NCI-H1092 treated with DMSO at 0.1 percent for 48 hours (cell line): ENCODE results near the gene ARSA.

ENCODE experiments used
- DNase-seq: peaks from one replicate; lab custom pipeline; 2025; lab: John Stamatoyannopoulos, UW

The ARSA gene

DNA sequence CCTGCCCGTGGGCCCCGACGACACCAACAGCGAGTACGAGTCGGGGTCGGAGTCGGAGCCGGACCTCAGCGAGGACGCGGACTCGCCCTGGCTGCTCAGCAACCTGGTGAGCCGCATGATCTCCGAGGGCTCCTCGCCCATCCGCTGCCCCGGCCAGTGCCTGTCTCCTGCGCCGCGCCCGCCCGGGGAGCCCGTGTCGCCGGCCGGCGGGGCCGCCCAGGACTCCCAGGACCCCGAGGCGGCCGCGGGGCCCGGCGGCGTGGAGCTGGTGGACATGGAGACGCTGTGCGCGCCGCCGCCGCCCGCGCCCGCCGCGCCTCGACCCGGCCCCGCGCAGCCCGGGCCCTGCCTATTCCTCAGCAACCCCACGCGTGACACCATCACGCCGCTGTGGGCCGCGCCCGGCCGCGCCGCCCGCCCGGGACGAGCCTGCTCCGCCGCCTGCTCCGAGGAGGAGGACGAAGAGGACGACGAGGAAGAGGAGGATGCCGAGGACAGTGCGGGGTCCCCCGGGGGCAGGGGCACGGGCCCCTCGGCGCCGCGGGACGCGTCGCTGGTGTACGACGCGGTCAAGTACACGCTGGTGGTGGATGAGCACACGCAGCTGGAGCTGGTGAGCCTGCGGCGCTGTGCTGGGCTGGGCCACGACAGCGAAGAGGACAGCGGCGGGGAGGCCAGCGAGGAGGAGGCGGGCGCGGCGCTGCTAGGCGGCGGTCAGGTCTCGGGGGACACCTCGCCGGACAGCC lies 23.5 kb downstream of the ARSA start:
- DNase-seq, result no peak

DNA sequence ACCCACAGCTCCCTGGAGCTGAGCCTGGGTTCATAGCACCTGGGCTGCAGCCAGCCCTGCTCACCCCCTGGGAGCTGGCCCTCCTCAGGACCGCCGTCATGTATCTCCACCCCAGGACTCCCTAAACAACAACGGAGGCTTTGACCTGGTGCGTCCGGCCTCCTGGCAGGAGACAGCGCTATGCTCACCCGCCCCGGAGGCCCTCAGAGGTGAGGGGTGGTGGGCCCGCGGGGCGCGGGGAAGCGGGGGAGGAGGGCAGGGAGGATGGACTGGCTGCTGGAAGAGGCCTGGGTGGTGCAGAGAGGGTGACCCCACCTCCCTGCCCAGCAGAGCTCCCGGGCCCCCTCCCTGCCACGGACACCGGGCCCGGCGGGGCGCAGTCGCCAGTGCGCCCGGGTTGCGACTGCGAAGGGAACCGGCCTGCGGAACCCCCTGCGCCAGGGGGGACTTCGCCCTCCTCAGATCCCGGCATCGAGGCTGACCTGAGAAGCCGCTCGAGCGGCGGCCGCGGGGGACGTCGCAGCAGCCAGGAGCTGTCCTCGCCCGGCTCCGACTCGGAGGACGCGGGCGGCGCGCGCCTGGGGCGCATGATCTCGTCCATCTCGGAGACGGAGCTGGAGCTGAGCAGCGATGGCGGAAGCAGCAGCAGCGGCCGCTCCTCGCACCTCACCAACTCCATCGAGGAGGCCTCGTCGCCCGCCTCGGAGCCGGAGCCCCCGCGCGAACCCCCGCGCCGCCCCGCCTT lies 24.3 kb downstream of the ARSA start:
- DNase-seq, result no peak

DNA sequence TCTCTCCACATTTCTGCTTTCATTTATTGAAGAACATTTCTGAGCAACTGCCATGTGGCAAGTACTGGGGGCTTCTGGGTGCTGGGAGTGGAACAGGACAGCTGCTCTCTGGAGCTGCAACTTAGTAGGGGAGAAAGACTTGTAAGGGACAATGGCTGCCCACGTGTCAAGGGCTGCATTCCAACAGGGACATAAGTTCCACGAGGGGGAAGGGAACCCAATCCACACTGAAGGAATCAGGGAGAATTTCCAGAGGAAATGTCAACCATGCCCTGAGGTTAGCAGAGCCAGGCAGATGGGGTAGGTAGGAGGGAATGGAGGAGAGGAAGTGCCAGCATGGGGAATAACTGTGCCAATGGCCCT lies 25.6 kb downstream of the ARSA start:
- DNase-seq, result no peak

DNA sequence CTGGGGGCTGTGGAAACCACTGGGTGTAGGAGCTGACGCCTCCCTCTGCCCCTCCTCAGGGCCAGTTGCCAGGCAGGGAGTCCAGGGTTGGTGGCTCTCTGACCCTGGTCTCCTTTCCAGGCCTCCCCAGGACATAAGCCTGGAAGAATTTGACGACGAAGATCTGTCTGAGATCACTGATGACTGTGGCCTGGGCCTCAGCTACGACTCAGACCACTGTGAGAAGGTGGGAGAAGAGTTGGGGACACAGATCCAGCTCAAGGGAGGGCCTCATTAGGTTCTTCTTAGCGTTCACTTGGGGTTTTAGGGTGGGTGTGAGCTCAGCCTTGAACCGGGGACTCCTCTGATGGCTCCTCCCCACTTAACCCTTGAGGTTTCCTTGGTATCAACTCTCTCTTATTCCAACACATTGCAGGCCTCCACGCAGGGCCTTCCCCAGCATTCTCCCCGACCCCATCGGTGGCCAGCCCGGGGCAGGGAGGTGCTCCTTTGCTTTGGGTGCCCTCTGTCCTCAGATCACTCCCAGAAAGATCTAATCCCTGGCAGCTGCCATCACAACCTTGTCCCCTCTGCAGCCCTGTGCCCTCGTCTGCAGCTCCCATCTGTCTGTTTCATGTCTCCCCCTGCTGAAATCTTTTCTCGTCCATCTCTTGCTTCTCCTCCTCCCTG lies 26.1 kb downstream of the ARSA start:
- DNase-seq, result no peak

GRCh38 chr22:50600967-50601668 lies 26.8 kb downstream of the ARSA start:
- DNase-seq, result no peak

DNA sequence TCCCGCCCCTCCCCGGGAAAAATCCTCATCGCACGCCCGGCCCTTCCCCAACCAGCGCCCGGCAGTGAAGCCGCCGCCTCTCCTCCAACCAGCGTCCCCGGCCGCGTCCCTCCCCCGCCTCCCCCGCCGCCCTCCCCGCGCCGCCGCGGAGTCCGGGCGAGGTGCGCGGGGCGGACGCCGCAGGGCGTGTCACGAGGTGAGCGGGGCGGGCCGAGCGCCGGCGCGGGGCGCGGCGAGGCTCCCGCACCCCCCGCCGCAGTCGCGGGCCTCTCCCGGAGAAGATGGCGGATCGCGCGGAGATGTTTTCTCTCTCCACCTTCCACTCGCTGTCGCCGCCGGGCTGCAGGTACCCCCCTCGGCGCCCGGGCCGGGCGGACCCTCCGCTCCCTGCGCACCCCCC lies 27.4 kb downstream of the ARSA start, which contains the start of gene MAPK8IP2:
Gene MAPK8IP2, plus strand, starts transcription at position 256 of the 400 bp plus-strand sequence. Its CDS starts 26 bp downstream, at position 282.
- no peak for DNase-seq

DNA sequence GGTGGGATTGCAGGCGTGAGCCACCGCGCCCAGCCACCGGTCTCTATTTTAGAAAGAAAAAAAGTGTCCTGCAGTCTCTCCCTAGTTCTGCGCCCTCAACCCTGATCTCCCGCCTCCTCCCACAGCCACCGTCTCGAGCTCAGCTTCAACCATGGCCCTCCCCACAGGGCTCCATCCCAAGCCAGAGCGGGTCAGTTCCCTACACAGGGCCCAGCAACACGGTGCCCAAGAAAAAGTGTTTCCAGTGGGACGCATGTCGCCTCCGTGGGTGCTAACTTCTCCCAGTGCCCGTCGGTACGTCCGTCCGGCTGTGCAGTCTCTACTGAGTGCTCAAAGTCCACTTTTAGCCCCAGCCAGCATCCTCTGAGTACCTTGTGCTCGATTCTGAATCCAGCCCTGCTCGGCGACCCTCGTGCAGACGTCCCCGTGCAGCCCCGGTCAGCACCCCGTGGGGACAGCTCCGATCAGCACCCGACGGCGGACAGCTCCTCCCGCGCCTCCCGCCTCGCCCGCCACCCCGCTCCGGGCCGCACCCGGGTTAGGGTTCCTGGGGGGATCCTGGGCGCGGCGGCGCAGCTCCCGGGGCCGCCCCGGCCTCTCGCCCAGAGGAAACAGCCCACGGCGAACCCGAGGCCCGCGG lies 28.0 kb downstream of the ARSA start:
- DNase-seq, result no peak

GRCh38 chr22:50597097-50597496 lies 30.9 kb downstream of the ARSA start:
- no peak for DNase-seq

DNA sequence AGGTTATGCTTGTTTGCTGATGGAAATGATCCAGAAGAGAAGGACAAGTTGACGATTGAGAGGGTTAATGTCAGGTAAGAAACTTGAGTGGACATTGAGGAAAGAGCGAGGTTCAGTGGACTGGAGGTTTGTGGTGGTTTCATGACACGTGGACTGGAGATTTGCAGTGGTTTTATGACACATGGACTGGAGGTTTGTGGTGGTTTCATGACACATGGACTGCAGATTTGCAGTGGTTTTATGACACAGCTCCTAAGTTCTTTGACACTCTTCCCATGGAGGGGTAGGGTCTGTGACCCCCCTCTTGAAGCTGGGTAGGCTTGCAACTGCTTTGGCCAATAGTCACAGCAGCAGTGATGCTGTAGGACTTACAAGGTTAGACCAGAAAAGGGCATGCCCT lies 32.8 kb downstream of the ARSA start:
- no peak for DNase-seq

DNA sequence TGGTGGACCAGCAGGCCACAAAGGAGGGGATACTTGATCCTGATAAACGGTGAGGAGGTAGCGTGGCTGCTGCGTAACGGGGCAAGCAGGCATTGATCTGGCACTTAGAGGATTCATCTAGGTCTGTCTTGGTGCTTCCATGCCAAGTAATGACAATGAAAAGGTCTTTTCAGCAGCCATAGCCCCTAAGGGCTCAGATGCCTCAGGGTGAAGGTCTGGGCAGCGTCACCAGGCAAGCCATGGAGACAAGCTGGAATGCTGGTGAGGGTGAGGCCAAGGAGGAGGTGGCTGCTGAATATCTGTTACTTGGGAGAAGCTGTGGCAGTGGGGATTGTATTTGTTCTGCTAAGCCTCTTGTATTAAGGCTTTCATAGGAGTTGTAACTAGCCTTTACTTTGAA lies 40.5 kb downstream of the ARSA start:
- no peak for DNase-seq

- DNase-seq, result no peak
Measured at GRCh38 chr22:50586416-50586815, 41.5 kb downstream of the ARSA start.

DNA sequence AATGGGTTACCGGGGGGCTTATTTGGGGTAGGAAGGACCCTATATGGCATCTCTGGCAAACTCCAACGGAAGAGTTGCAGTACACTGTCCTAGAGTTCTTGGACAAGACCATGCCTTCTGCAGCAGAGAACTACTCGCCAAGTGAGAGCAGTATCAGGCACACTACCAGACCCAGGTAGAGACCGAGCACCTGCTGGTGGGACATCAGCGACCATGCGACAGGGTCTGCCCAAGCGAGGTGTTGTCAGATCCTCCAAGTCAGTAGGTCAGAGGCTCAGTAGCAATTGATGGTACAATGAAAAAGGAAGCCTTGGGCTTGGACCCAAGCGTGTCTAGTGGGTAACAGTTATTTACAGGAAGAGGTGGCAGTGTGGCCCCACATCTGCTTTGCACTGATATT lies 42.2 kb downstream of the ARSA start:
- DNase-seq, result no peak

DNA sequence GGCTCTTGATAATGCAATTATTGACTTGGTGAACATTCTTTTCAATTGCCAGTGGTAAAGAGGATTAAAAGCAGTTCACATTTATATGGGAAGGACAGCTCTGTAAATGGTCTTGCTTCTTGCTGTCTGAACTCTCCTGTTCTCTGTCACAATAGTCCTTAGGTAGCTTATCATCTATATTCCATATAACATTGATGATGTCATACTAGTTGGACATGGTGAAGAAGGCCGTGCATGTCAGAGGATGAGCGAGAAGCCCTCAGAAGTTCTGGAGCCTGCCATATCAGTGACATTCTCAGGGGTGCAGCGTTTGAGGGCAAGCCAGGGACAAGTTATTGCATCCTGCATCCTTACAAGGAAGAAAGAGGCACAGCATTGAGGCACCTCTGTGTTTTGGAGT lies 42.7 kb downstream of the ARSA start:
- no peak for DNase-seq

DNA sequence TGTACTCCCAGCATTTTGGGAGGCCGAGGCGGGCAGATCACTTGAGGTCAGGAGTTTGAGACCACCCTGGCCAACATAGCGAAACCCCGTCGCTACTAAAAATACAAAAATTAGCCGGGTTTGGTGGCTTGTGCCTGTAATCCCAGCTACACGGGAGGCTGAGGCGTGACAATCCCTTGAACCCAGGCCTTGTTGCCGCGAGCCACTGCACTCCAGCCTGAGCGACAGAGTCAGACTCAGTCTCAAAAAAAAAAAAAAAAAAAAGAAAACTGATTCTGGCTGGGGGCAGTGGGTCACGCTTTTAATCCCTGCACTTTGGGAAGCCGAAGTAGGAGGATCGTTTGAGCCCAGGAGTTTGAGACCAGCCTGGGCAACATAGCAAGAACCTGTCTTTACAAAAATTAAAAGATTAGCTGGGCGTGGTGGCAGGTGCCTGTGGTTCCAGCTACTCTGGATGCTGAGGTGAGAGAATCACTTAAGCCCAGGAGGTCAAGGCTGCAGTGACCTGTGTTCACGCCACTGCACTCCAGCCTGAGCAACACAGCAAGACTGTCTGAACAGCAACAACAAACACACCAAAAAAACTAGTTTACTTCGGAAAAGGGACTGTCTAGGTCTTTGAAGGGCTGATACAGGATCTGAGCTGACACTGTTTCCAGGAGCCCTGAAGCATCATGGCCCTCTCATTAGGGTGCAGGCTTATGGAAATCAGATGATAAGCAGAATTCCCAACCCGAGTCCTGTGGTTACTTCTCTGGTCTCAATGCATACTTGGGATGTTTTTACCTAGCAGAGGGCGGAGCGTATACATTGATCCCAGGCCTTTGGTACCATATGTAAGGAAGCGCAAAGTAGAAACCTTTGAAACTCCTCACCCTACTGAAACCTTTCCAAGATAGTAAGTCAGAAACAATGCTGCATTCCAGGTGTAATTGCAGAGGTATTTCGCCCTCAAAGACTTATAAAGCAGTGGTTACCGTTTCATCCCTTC lies 43.6 kb downstream of the ARSA start:
- DNase-seq, result no peak

GRCh38 chr22:50583294-50583861 lies 44.6 kb downstream of the ARSA start:
- no peak for DNase-seq

- DNase-seq, result peak; percentile 81
Measured at GRCh38 chr22:50582493-50583293, 45.3 kb downstream of the ARSA start, which contains the start of gene CHKB. TSS of gene CHKB (minus strand) at chr22:50582849. CDS start at chr22:50582781, 68 bp downstream.

- peak; percentile 5 for DNase-seq
Measured at GRCh38 chr22:50581950-50582492, 45.9 kb downstream of the ARSA start.

GRCh38 chr22:50581031-50581949 lies 46.7 kb downstream of the ARSA start:
- no peak for DNase-seq
